K562 (cell line): Measurements from ENCODE around the gene C2CD2L. TPM values are rescaled to one million over a fixed set of nuclear protein-coding genes. Genes with fewer than 3 reads are reported as not detected.

Source experiments
- ATAC-seq: fragments of 200-7000 bp; cut with Tn5 transposase; 3 replicates; pipeline ENCODE4 v1.9.1; 2020; ENCODE audit warnings: moderate library complexity
- BruUV-seq: library from RNA; stranded (reverse); fragments of 400-500 nt; replicated peaks from 2 replicates; lab custom pipeline; 2021; lab: Mats Ljungman, UMichigan
- CTCF ChIA-PET: fragments of 300-600 bp; formaldehyde crosslinking; extraction: SDS; loops from one replicate; lab custom pipeline; 2021; ENCODE audit warnings: low intra/inter-chr PET ratio; lab: Yijun Ruan, JAX
- POLR2A ChIA-PET: fragments of 300-600, 350-650 bp; sonication (Branson Sonifier 250); formaldehyde crosslinking; extraction: SDS; loops from one replicate; lab custom pipeline; 2021; ENCODE audit warnings: antibody characterized with exemption, inconsistent platforms; lab: Yijun Ruan, JAX
- DNase-seq, 4 experiments: peaks; one replicate each; pipeline versions ENCODE4 v3.0.0 to v3.0.0-alpha.2; 2011 to 2018; ENCODE audit warnings: low spot score in 3 of 4, mixed read lengths in 3 of 4; ENCODE audit errors: extremely low read depth in 1 of 4
- FAIRE-seq: peaks from 2 replicates; lab custom pipeline; 2011; peaks lifted over from hg19 to GRCh38; lab: Jason Lieb, UNC
- H2AFZ ChIP-seq: 2 replicates; pipeline ENCODE4 v1.6.0; 2011; ENCODE audit warnings: low read depth, low read length, control low read depth, inconsistent platforms
- H3K27ac ChIP-seq: fragments of 200-600 bp; 3 replicates; pipeline ENCODE4 v1.8.0; 2011; ENCODE audit warnings: low read depth, mild to moderate bottlenecking, control low read depth, inconsistent platforms, low read length, moderate library complexity, mixed read lengths; ENCODE audit errors: extremely low read depth
- H3K27me3 ChIP-seq, 2 experiments: fragments of 300-600 bp in 1 of 2; 2 replicates in 1 of 2; 3 replicates in 1 of 2; pipeline versions ENCODE4 v1.6.0 to v1.8.0; 2011; ENCODE audit warnings: inconsistent platforms in 2 of 2, low read length in 2 of 2, mild to moderate bottlenecking in 1 of 2, mixed read lengths in 1 of 2, moderate library complexity in 1 of 2; ENCODE audit not compliant: control insufficient read depth in 2 of 2, insufficient read depth in 2 of 2
- H3K36me3 ChIP-seq: fragments of 300-600 bp; 3 replicates; pipeline ENCODE4 v1.8.0; 2011; ENCODE audit warnings: mild to moderate bottlenecking, low read length, inconsistent platforms; ENCODE audit not compliant: control insufficient read depth, insufficient read depth
- H3K4me1 ChIP-seq, 2 experiments: fragments of 200-600 bp in 1 of 2; replicated peaks in 1 of 2; 2 replicates in 1 of 2; 3 replicates in 1 of 2; pipeline versions ENCODE4 v1.5.1 to v1.8.0; 2011; ENCODE audit warnings: inconsistent platforms in 2 of 2, low read length in 2 of 2, mild to moderate bottlenecking in 1 of 2, mixed read lengths in 1 of 2, moderate library complexity in 1 of 2; ENCODE audit not compliant: control insufficient read depth in 2 of 2, insufficient read depth in 2 of 2
- H3K4me2 ChIP-seq: 2 replicates; pipeline ENCODE4 v1.6.1; 2011; ENCODE audit warnings: low read length, control low read depth, inconsistent platforms, mixed read lengths; ENCODE audit not compliant: insufficient read depth
- H3K4me3 ChIP-seq: fragments of 200-600 bp; sonication (generic), shearing (Covaris generic); 2 replicates; pipeline ENCODE4 v1.5.1; 2016; ENCODE audit warnings: control low read depth, inconsistent platforms
- H3K79me2 ChIP-seq: fragments of 200-600 bp; 3 replicates; pipeline ENCODE4 v1.8.0; 2011; ENCODE audit warnings: low read length, inconsistent platforms; ENCODE audit not compliant: control insufficient read depth, insufficient read depth
- H3K9ac ChIP-seq, 2 experiments: 2 replicates each; pipeline versions ENCODE4 v1.6.0 to v1.6.1; 2011; ENCODE audit warnings: low read depth in 2 of 2, low read length in 2 of 2, control low read depth in 1 of 2, inconsistent platforms in 1 of 2, mild to moderate bottlenecking in 1 of 2, mixed read lengths in 1 of 2; ENCODE audit not compliant: insufficient read depth in 1 of 2
- H3K9me1 ChIP-seq: one replicate; pipeline ENCODE4 v1.6.0; 2011; ENCODE audit warnings: inconsistent platforms, mild to moderate bottlenecking, low read length, moderate library complexity; ENCODE audit not compliant: control insufficient read depth, insufficient read depth
- H3K9me3 ChIP-seq: replicated peaks from 2 replicates; pipeline ENCODE4 v1.5.1; 2011; ENCODE audit warnings: low read depth, low read length, inconsistent platforms; ENCODE audit not compliant: control insufficient read depth, insufficient read depth
- H4K20me1 ChIP-seq: replicated peaks from 2 replicates; pipeline ENCODE4 v1.6.1; 2011; ENCODE audit warnings: low read length, inconsistent platforms, mixed read lengths; ENCODE audit not compliant: control insufficient read depth, insufficient read depth
- CBFA2T3 ChIP-seq: fragments of 450-650 bp; IDR thresholded peaks from 2 replicates; pipeline ENCODE4 v1.6.1; 2017
- UBTF ChIP-seq, 2 experiments: IDR thresholded peaks; 2 replicates each; pipeline ENCODE4 v1.6.1; 2012; ENCODE audit warnings: improper control_type of control experiment in 2 of 2, low read depth in 2 of 2, low read length in 2 of 2, borderline replicate concordance in 1 of 2
- ZBTB33 ChIP-seq: sonication (generic); formaldehyde crosslinking; IDR thresholded peaks from 2 replicates; pipeline ENCODE4 v1.8.1; 2023; ENCODE audit warnings: mild to moderate bottlenecking, missing genetic modification reagents
- WGBS: fragments of 100-300 bp; shearing (Covaris generic); methylation state at CpG from one replicate; pipeline ENCODE4 v1.1.6; 2016; ENCODE audit warnings: low coverage, mixed read lengths; ENCODE audit not compliant: insufficient coverage; ENCODE audit errors: missing lambda C conversion rate; 5-methylcytosine and 5-hydroxymethylcytosine counted together
- in situ Hi-C: fragments of 300-500 bp; cut with MboI; formaldehyde crosslinking; loops from 4 replicates; pipeline ENCODE4 v1.15.0; 2018; ENCODE audit warnings: inconsistent platforms, mixed read lengths
- intact Hi-C: fragments of 100-400 bp; cut with micrococcal nuclease; formaldehyde crosslinking; loops from 2 replicates; pipeline ENCODE4 v1.14.2; 2022
- polyA plus RNA-seq, 8 experiments: library from polyadenylated mRNA; depleted of rRNA in 4 of 8; stranded (reverse) in 5 of 8; unstranded in 3 of 8; fragments of >200 nt; fragmentation: Nextera tagmentation in 2 of 8; fragmentation: Illumina TruSeq in 1 of 8; extraction: Ambion mirVana in 2 of 8; extraction: Trizol in 1 of 8; gene quantifications; 2 replicates each; pipeline versions ENCODE4 v1.2.1 to v1.2.3, GENCODE V29; 2011 to 2014; ENCODE audit warnings: inconsistent platforms in 1 of 8, missing spikeins in 1 of 8
- total RNA-seq, 7 experiments: library from RNA; depleted of rRNA in 6 of 7; stranded (reverse); fragments of >200 nt in 6 of 7; fragmentation: Illumina TruSeq in 2 of 7; extraction: Trizol in 2 of 7; gene quantifications; 2 replicates each; pipeline versions ENCODE4 v1.2.1 to v1.2.3, GENCODE V29; 2011 to 2021; ENCODE audit warnings: low replicate concordance in 1 of 7

The C2CD2L gene
- total and polyA plus RNA-seq, 9 of the 15 experiments (the other 6 are each of a cell fraction or from before 2014, with no cell fraction given): 0.66 to 41.2 (median 14.8) TPM

GRCh38 chr11:119149018-119149785, 42.1 kb downstream of the C2CD2L start, which contains the start of gene ABCG4 (continued):
- TF ChIP-seq UBTF (IDR thresholded peaks at IDR 0.05; ENCODE audit: borderline replicate concordance in 1 of 2, low read depth in 2 of 2, low read length in 2 of 2): 0 out of 4 replicates have a peak, but pooled peaks of 1 of the 2 experiments have one; percentile 37

GRCh38 chr11:119149786-119150275, 42.7 kb downstream of the C2CD2L start:
- H3K27me3 ChIP-seq: peaks cover 4 to 16% of the 10 kb centered on the region in 2 experiments; a peak in 3 of 5 replicates
- H3K4me3 ChIP-seq: no peak overlapping the region; the same call in 1 of the 2 replicates
- no peaks in the 10 kb centered on the region for H3K9me1 ChIP-seq
- no peaks in the 10 kb centered on the region for H3K79me2 ChIP-seq
- WGBS: 12% methylated on average over 5 of the region's 33 CpGs
- peak overlapping the region; percentile 69; the same call in 1 of the 2 replicates for H2AFZ ChIP-seq
- intact Hi-C loops (no loop called here), in situ Hi-C loops (no loop called here)
- no peaks in the 10 kb centered on the region for H3K36me3 ChIP-seq
- no peaks in the 10 kb centered on the region for H3K9me3 ChIP-seq
- no peak for DNase-seq
- H3K4me1 ChIP-seq: peaks cover 11 to 29% of the 10 kb centered on the region in 2 experiments; a peak in 4 of 5 replicates
- no peak for TF ChIP-seq CBFA2T3
- peak; percentile 25; the same call in 1 of the 2 replicates for TF ChIP-seq ZBTB33 (CRISPR knock-in tag)
- TF ChIP-seq, all 486 proteins: peak for 1
- Histone ChIP-seq H3K27ac (no peak overlapping the region), H3K9ac (peak overlapping the region in 1 of 2 experiments; percentile 86; a peak in 2 of 4 replicates), H4K20me1 (no peaks in the 10 kb centered on the region; the same call in 1 of the 2 replicates), H3K4me2 (peak overlapping the region; percentile 62; the same call in 1 of the 2 replicates)
- POLR2A ChIA-PET: interaction anchor here (0.6 to 1.0 kb wide), 2 partner anchors 19 to 29 kb away, joined by 3 to 4 read pairs; partner anchors contain the start of gene HINFP
- no peak for ATAC-seq
- BruUV-seq: no TSS peak
- FAIRE-seq: no peak
- CTCF ChIA-PET: no interaction called here
